C1 segment of cervical spinal cord (tissue), 14 donors: ENCODE measurements around the gene PAPPA2.
"Not testable (repeated sequence)": the region's sequence is repeated elsewhere in the genome, so short reads cannot be mapped to it uniquely, and the experiment has no call there.

Experiments
- DNase-seq, 14 donors: peaks; one replicate each; lab custom pipeline; 2025; lab: John Stamatoyannopoulos, UW

Gene PAPPA2

DNA sequence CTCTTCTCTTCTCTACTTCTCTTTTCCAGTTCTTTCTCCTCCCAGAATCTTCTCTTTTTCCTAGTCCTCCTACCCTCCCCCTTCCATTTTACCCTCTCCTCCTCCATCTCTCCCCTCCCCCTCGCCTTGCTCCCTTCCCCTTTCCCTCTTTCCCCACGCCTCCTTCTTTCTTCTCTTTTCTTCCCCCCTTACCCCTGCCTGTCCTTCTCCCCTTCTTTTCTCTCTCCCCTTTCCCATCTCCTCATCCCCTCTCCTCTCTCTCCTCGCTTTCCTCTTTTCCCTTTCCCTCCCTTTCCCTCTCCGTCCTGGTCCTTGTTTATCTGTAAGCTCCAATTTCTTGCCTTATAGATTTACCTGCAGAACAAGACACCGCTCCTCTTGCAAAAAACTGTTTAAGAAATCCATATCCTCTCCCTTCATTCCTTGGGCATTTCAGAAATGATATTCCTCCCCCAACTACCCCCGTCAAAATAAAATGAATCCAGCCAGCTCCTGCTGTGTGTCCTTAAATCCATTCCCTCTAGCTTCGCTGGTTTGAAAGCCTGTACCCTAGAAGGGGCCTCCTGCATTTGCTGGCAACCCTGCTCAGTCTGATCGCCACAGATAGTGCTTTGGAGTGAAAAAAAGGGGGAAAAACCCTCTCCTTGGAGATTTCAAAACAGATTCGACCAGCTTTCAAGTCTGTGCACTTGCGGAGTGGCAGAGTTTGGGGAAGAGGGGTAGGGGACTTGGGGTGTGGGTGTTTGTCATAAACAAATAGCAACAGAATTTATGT lies 89.4 kb downstream of the PAPPA2 start:
- DNase-seq = no peak

DNA sequence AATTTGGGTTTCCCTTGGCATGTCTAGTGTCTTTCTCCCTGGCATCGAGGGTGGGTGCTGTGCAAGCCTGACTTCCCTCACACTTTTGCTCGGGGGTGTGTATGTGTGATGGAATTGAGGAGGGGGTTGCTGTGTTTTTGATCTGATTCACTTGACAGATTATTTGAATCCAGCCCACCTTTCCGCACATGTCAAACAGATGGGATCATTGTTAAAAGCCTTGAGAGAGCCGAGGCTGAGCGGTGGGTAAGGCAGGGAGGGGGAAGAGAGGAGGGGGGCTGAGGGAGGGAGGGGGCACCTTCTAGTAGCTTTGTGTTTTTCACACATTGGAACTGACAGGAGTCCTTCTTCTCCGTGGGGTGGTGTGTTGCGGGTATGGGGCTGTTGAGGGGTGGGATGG lies 90.0 kb downstream of the PAPPA2 start:
- DNase-seq = no peak

GRCh38 chr1:176556288-176556687 lies 93.3 kb downstream of the PAPPA2 start:
- no peak for DNase-seq

- DNase-seq = no peak
These were observed 94.7 kb downstream of the PAPPA2 start for GRCh38 chr1:176557543-176558258.

GRCh38 chr1:176558561-176558960 lies 95.6 kb downstream of the PAPPA2 start:
- no peak for DNase-seq

- DNase-seq = no peak
These were observed 96.5 kb downstream of the PAPPA2 start for GRCh38 chr1:176559474-176559873.

DNA sequence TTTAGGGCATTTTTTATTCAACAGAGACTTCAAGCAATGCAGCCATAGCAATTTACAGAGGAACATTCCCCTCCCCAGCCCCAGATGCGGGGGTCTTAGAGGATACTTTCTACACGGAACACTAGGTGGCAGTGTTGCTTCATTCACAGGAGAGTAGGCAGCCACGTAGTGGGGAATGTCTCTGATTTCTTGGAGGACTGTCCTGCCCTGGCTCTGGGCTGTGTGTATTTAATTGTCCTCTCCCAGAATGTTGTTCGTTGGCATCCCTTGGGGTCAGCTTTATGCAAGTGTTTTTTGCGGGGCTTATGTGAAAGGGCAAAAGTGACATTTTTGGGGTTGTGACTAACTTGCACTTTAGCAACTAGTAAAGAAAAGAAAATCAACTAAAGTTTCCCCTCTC lies 96.9 kb downstream of the PAPPA2 start:
- peak in 8 of 14 donors; percentile 1 to 46 (median 22) for DNase-seq

DNA sequence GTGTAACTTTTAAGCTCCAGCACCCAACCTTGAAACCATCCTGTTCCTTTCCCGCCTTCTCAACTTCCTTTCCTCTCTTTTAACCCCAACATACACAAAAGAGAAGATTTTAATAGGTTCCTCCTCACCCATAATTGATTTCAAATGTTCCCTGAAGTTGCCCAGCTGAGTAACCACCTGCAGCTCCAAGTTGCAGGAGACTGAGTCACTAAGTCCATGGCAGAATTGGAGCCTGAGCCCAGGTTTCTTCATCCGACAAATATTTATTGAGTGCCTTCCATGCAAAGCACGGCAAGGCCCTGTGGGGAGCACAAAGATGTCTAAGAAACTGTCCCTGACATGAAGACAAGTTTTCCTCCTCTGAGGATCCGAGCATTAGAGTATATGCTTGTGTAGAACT lies 97.7 kb downstream of the PAPPA2 start:
- DNase-seq = no peak

GRCh38 chr1:176561761-176562160 lies 98.8 kb downstream of the PAPPA2 start:
- not testable (repeated sequence) for DNase-seq

- no peak for DNase-seq
These were observed 103.3 kb downstream of the PAPPA2 start for GRCh38 chr1:176566004-176566975.

- DNase-seq = no peak
These were observed 104.3 kb downstream of the PAPPA2 start for GRCh38 chr1:176567190-176567794.

- DNase-seq = no peak
These were observed 105.2 kb downstream of the PAPPA2 start for GRCh38 chr1:176568185-176568584.

GRCh38 chr1:176574756-176575155 lies 111.8 kb downstream of the PAPPA2 start:
- DNase-seq = no peak

- DNase-seq = no peak
These were observed 113.0 kb downstream of the PAPPA2 start for GRCh38 chr1:176575991-176576390.

GRCh38 chr1:176576670-176577069 lies 113.7 kb downstream of the PAPPA2 start:
- no peak for DNase-seq

DNA sequence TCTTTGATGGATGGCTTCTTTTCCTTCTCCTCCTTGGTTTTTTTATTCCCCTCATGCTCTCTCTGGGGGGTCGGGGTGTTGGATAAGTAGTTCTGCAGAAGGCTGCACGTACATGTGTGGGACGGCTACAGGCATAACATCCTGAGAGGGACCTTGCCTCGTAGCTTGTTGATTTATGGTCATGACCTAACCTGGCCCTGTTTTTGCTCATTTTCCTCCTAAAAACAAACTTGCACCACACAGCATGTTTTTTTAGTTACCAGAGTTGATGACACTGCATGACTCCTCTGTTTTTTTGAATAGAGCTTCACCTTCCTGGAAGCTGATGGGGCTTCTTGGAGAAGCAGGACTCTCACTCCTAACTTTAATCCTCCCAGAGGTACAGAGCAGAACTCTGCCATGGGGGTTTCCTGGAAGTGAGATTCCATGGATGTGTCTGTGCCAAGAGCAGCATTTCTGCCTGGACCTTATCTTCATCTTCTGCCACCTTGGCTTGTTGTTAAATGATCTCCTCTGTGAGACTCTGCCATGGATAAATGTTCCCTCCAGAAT lies 114.7 kb downstream of the PAPPA2 start:
- DNase-seq = no peak

- DNase-seq = no peak
These were observed 116.1 kb downstream of the PAPPA2 start for GRCh38 chr1:176579087-176579486.

GRCh38 chr1:176595217-176595616 lies 132.2 kb downstream of the PAPPA2 start:
- DNase-seq = no peak

DNA sequence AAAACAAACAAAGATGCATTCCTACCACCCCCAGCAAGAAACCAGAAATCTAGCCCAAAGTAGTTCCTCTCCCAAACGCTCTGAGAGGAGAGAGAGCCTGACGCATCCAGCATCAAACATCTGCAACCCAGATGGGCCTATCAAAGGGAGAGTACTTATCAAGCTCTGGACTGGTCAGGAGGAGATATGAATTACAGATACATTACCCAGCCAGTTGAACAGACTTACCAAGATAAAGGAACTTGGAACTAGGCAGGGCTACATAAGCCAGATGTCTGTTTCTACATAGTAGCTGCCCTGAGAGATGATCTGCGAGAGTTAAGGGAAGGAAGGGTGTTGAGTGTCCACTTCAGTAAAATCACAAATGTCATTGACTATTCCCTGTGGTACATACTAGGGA lies 138.4 kb downstream of the PAPPA2 start:
- DNase-seq = no peak

GRCh38 chr1:176602388-176603004 lies 139.5 kb downstream of the PAPPA2 start:
- no peak for DNase-seq

- no peak for DNase-seq
These were observed 140.7 kb downstream of the PAPPA2 start for GRCh38 chr1:176603696-176604095.
